BLaER1 (cell line): ENCODE measurements around the gene NPIPB2.
A peak's percentile ranks its signal among the peaks of the same experiment; 100 is the strongest.
"Not testable (repeated sequence)": the region's sequence is repeated elsewhere in the genome, so short reads cannot be mapped to it uniquely, and the experiment has no call there.

Source experiments
- H3K27ac ChIP-seq: shearing (Covaris generic); formaldehyde crosslinking; 2 replicates; pipeline ENCODE4 v1.8.1; 2022
- H3K27me3 ChIP-seq: shearing (Covaris generic); formaldehyde crosslinking; 2 replicates; pipeline ENCODE4 v1.8.1; 2022
- H3K36me3 ChIP-seq: shearing (Covaris generic); formaldehyde crosslinking; 2 replicates; pipeline ENCODE4 v1.8.1; 2022
- H3K4me1 ChIP-seq: shearing (Covaris generic); formaldehyde crosslinking; 2 replicates; pipeline ENCODE4 v1.8.1; 2022
- H3K4me2 ChIP-seq: shearing (Covaris generic); formaldehyde crosslinking; 2 replicates; pipeline ENCODE4 v1.8.1; 2022
- H3K4me3 ChIP-seq: shearing (Covaris generic); formaldehyde crosslinking; 2 replicates; pipeline ENCODE4 v1.8.1; 2022
- H3K9ac ChIP-seq: shearing (Covaris generic); formaldehyde crosslinking; 2 replicates; pipeline ENCODE4 v1.8.1; 2022
- H3K9me3 ChIP-seq: shearing (Covaris generic); formaldehyde crosslinking; 2 replicates; pipeline ENCODE4 v1.8.1; 2022
- H4K20me1 ChIP-seq: shearing (Covaris generic); formaldehyde crosslinking; 2 replicates; pipeline ENCODE4 v1.8.1; 2022
- Cebpa-rat ChIP-seq: shearing (Covaris generic); IDR thresholded peaks from 2 replicates; pipeline ENCODE4 v1.8.1; 2022

Gene NPIPB2

DNA sequence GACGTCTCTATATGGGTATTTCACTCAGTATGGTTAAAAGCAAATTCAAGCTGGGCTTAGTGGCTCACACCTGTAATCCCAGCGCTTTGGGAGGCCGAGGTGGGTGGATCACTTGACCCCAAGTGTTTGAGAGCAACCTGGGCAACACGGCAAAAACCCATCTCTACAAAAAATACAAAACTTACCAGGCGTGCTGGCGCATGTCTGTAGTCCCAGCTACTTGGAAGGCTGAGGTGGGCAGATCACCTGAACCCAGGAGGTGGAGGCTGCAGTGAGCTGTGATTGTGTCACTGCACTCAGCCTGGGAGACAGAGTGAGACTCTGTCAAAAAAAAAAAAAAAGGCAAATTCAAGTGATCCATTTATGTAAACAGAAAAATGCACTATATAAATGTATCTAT is 21.9 kb upstream of the NPIPB2 start:
- TF ChIP-seq Cebpa-rat = no peak
- H3K36me3 ChIP-seq = no peaks in the 10 kb centered on the region
- H3K27ac ChIP-seq = no peak overlapping the region
- no peaks in the 10 kb centered on the region for H3K27me3 ChIP-seq
- peak overlapping the region; percentile 84; the same call in 1 of the 2 replicates for H3K4me2 ChIP-seq
- no peaks in the 10 kb centered on the region for H3K9me3 ChIP-seq
- no peak overlapping the region for H3K4me3 ChIP-seq
- no peak overlapping the region for H3K9ac ChIP-seq
- peaks cover 56% of the 10 kb centered on the region for H3K4me1 ChIP-seq
- H4K20me1 ChIP-seq = no peaks in the 10 kb centered on the region

DNA sequence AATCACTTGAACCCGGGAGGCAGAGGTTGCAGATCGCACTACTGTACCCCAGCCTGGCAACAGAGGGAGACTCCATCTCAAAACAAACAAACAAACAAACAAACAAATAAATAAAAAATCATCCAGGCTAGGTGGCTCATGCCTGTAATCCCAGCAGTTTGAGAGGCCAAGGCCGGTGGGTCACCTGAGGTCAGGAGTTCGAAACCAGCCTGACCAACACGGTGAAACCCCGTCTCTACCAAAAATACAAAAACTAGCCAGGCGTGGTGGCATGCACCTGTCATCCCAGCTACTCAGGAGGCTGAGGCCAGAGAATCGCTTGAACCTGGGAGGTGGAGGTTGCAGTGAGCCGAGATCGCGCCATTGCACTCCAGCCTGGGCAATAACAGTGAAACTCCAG is 21.1 kb upstream of the NPIPB2 start:
- not testable (repeated sequence) for H3K9ac ChIP-seq, H3K4me3 ChIP-seq, H3K4me2 ChIP-seq, H4K20me1 ChIP-seq, H3K27ac ChIP-seq, H3K27me3 ChIP-seq, H3K36me3 ChIP-seq, H3K9me3 ChIP-seq
- peaks cover 60% of the 10 kb centered on the region for H3K4me1 ChIP-seq

GRCh38 chr16:11962457-11962856 is 20.6 kb upstream of the NPIPB2 start:
- H3K27ac ChIP-seq, H3K36me3 ChIP-seq, H3K9ac ChIP-seq, H3K27me3 ChIP-seq, H4K20me1 ChIP-seq, H3K4me2 ChIP-seq, H3K9me3 ChIP-seq, H3K4me3 ChIP-seq: not testable (repeated sequence)
- peaks cover 59% of the 10 kb centered on the region for H3K4me1 ChIP-seq

- Histone ChIP-seq H3K27me3 (no peaks in the 10 kb centered on the region), H3K4me3 (no peak overlapping the region), H3K9me3 (no peaks in the 10 kb centered on the region), H4K20me1 (no peaks in the 10 kb centered on the region), H3K36me3 (no peaks in the 10 kb centered on the region), H3K27ac (no peak overlapping the region), H3K9ac (no peak overlapping the region), H3K4me1 (peaks cover 13% of the 10 kb centered on the region), H3K4me2 (no peak overlapping the region)
- no peak for TF ChIP-seq Cebpa-rat
These were observed 15.9 kb upstream of the NPIPB2 start for GRCh38 chr16:11957591-11958395.

- H3K27me3 ChIP-seq = no peaks in the 10 kb centered on the region
- H3K9me3 ChIP-seq = no peaks in the 10 kb centered on the region
- no peaks in the 10 kb centered on the region for H4K20me1 ChIP-seq
- H3K27ac ChIP-seq = no peak overlapping the region
- H3K4me1 ChIP-seq = peaks cover 11% of the 10 kb centered on the region
- no peak overlapping the region for H3K4me3 ChIP-seq
- H3K4me2 ChIP-seq = no peak overlapping the region
- H3K36me3 ChIP-seq = no peaks in the 10 kb centered on the region
- no peak overlapping the region for H3K9ac ChIP-seq
- no peak for TF ChIP-seq Cebpa-rat
These were observed 14.7 kb upstream of the NPIPB2 start for GRCh38 chr16:11956558-11956957.

GRCh38 chr16:11955713-11956123 is 13.9 kb upstream of the NPIPB2 start:
- no peak overlapping the region for H3K27ac ChIP-seq
- no peaks in the 10 kb centered on the region for H3K9me3 ChIP-seq
- H3K27me3 ChIP-seq = no peaks in the 10 kb centered on the region
- no peak overlapping the region for H3K4me2 ChIP-seq
- H3K4me3 ChIP-seq = no peak overlapping the region
- no peaks in the 10 kb centered on the region for H4K20me1 ChIP-seq
- H3K36me3 ChIP-seq = no peaks in the 10 kb centered on the region
- peaks cover 12% of the 10 kb centered on the region for H3K4me1 ChIP-seq
- no peak overlapping the region for H3K9ac ChIP-seq
- TF ChIP-seq Cebpa-rat = no peak

- H3K9ac ChIP-seq, H3K9me3 ChIP-seq, H3K27ac ChIP-seq, H4K20me1 ChIP-seq, H3K4me2 ChIP-seq, H3K4me3 ChIP-seq, H3K36me3 ChIP-seq, H3K27me3 ChIP-seq: not testable (repeated sequence)
- peaks cover 20% of the 10 kb centered on the region for H3K4me1 ChIP-seq
These were observed 11.7 kb upstream of the NPIPB2 start for GRCh38 chr16:11953576-11953975.

- peak overlapping the region; percentile 40; the same call in 1 of the 2 replicates for H3K9ac ChIP-seq
- peaks cover 26% of the 10 kb centered on the region for H3K4me1 ChIP-seq
- no peak for TF ChIP-seq Cebpa-rat
- no peaks in the 10 kb centered on the region for H3K36me3 ChIP-seq
- H4K20me1 ChIP-seq = no peaks in the 10 kb centered on the region
- H3K4me3 ChIP-seq = no peak overlapping the region
- no peaks in the 10 kb centered on the region for H3K9me3 ChIP-seq
- H3K4me2 ChIP-seq = peak overlapping the region; percentile 17
- H3K27ac ChIP-seq = no peak overlapping the region; the same call in 1 of the 2 replicates
- H3K27me3 ChIP-seq = no peaks in the 10 kb centered on the region
These were observed 8.5 kb upstream of the NPIPB2 start for GRCh38 chr16:11950388-11950787.

GRCh38 chr16:11949527-11949926 is 7.7 kb upstream of the NPIPB2 start:
- Histone ChIP-seq H3K4me2 (peak overlapping the region; percentile 17), H3K4me3 (no peak overlapping the region), H3K27ac (no peak overlapping the region)

DNA sequence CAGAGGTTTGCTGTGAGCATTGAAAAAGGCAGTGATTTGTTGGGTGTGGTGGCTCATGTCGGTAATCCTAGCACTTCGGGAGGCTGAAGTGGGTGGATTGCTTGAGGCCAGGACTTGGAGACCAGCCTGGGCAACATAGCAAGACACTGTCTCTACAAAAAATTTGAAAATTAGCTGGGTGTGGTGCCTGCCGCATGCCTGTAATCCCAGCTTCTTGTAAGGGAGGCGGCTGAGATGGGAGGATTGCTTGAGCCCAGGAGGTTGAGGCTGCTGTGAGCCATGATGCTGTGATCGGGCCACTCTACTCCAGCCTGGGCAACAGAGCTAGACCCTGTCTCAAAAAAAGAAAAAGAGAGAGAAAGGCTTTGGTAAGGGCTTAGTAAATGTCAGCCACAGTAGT is 7.0 kb upstream of the NPIPB2 start:
- no peaks in the 10 kb centered on the region for H3K9me3 ChIP-seq
- no peaks in the 10 kb centered on the region for H3K36me3 ChIP-seq
- no peak for TF ChIP-seq Cebpa-rat
- no peaks in the 10 kb centered on the region for H4K20me1 ChIP-seq
- no peak overlapping the region for H3K9ac ChIP-seq
- H3K4me1 ChIP-seq = peaks cover 32% of the 10 kb centered on the region
- no peaks in the 10 kb centered on the region for H3K27me3 ChIP-seq
- no peak overlapping the region for H3K4me3 ChIP-seq
- no peak overlapping the region for H3K27ac ChIP-seq
- H3K4me2 ChIP-seq = no peak overlapping the region

More at GRCh38 chr16:11949527-11949926, 7.7 kb upstream of the NPIPB2 start:
- no peaks in the 10 kb centered on the region for H3K9me3 ChIP-seq
- H3K9ac ChIP-seq = no peak overlapping the region
- no peaks in the 10 kb centered on the region for H3K27me3 ChIP-seq
- no peaks in the 10 kb centered on the region for H3K36me3 ChIP-seq
- H3K4me1 ChIP-seq = peaks cover 32% of the 10 kb centered on the region
- TF ChIP-seq Cebpa-rat = no peak
- H4K20me1 ChIP-seq = no peaks in the 10 kb centered on the region

DNA sequence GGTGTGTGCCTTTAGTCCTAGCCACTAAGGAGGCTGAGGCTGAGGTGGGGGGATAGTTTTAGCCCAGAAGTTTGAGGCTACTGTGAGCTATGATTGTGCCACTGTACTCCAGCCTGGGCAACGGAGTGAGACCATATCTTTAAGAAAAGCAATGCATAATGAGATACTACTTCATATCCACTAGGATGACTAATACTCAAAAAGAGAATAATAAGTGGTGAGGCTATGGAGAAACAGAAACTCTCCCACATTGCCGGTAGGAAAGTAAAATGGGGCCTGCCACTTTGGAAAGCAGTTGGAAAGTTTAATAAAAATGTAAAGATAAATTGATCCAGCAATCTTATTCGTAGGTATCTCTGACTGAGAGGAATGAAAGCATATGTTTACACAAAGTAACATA is 4.6 kb upstream of the NPIPB2 start:
- no peak for TF ChIP-seq Cebpa-rat
- H3K9ac ChIP-seq = no peak overlapping the region
- no peaks in the 10 kb centered on the region for H3K27me3 ChIP-seq
- H3K4me2 ChIP-seq = no peak overlapping the region
- no peaks in the 10 kb centered on the region for H3K36me3 ChIP-seq
- H3K4me1 ChIP-seq = peaks cover 35% of the 10 kb centered on the region
- no peaks in the 10 kb centered on the region for H3K9me3 ChIP-seq
- H4K20me1 ChIP-seq = no peaks in the 10 kb centered on the region
- no peak overlapping the region for H3K27ac ChIP-seq
- H3K4me3 ChIP-seq = no peak overlapping the region

- not testable (repeated sequence) for H3K9ac ChIP-seq, H3K4me3 ChIP-seq, H3K27me3 ChIP-seq, H4K20me1 ChIP-seq, H3K36me3 ChIP-seq, H3K9me3 ChIP-seq, H3K4me1 ChIP-seq, H3K27ac ChIP-seq, H3K4me2 ChIP-seq
These were observed 14.5 kb downstream of the NPIPB2 start for GRCh38 chr16:11927350-11927749.

DNA sequence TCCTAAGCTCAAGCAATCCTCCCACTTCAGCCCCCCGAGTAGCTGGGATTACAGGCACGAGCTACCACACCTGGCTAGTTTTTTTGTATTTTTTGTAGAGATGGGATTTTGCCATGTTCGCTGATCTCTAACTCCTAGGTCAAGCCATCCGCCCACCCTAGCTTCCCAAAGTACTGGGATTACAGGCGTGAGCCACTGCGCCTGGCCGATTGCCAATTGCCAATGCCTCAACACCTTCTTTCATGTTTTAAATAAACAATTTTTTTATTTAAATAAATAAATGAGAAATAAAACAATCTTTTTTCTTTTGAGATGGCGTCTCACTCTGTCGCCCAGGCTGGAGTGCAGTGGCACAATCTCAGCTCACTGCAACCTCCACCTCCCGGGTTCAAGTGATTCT is 17.8 kb downstream of the NPIPB2 start:
- not testable (repeated sequence) for H3K27ac ChIP-seq, H4K20me1 ChIP-seq, H3K4me2 ChIP-seq, H3K27me3 ChIP-seq, H3K9ac ChIP-seq, H3K9me3 ChIP-seq, H3K4me1 ChIP-seq, H3K4me3 ChIP-seq, H3K36me3 ChIP-seq
